Activated T-helper 2 cell treated with anti-CD3 and anti-CD28 coated beads, Interferon-gamma antibody, Interleukin-2, Interleukin-4, amounts not matched to agents 10 μg/mL and 5 μg/mL and 100 μg/mL, durations not matched to agents 14 hours and 24 hours and 36 hours (primary cell): Measurements from ENCODE around the gene CFAP46. TPM values are rescaled to one million over a fixed set of nuclear protein-coding genes. Genes with fewer than 3 reads are reported as not detected.

Experiments used
- DNase-seq: peaks from one replicate; pipeline ENCODE4 v3.0.0; 2021; ENCODE audit warnings: low spot score
- H3K27ac Mint-ChIP-seq: one replicate; pipeline ENCODE4 v1.8.0; 2021; ENCODE audit warnings: mixed read lengths
- H3K27me3 Mint-ChIP-seq: one replicate; pipeline ENCODE4 v1.8.0; 2021; ENCODE audit warnings: low read depth, mixed read lengths
- H3K36me3 Mint-ChIP-seq: one replicate; pipeline ENCODE4 v1.8.0; 2021; ENCODE audit warnings: low read depth, mixed read lengths
- H3K4me1 Mint-ChIP-seq: one replicate; pipeline ENCODE4 v1.8.0; 2021; ENCODE audit warnings: low read depth, mixed read lengths
- H3K4me3 Mint-ChIP-seq: one replicate; pipeline ENCODE4 v1.8.0; 2021; ENCODE audit warnings: low read depth, mild to moderate bottlenecking, moderate library complexity, mixed read lengths
- H3K9me3 Mint-ChIP-seq: one replicate; pipeline ENCODE4 v1.8.0; 2021; ENCODE audit warnings: mixed read lengths
- intact Hi-C: fragments of 100-400 bp; cut with micrococcal nuclease; formaldehyde crosslinking; loops from one replicate; pipeline ENCODE4 v1.15.1; 2023
- total RNA-seq: library from RNA; stranded (reverse); gene quantifications from 2 replicates; pipeline ENCODE4 v1.2.3, GENCODE V29; 2022

Gene CFAP46
- total RNA-seq, 1 donor from 2014 or later = not detected

DNA sequence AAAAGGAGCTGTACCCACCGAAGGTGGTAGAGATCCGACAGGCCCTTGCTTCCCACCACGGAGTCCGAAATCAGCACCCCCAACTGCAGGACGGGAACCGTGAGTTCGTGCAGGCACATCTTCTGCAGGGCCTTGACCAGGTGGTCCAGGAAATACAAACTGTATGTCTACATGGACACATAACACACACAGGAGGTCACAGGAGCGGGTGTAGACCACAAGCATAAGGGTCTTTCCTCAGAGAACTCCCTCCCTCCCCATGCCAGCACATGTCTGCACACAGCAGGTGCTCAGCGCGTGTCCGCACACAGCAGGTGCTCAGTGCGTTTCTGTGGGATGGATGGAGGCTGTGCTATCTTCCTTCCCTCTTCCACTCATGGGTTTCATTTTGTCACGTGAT is 69.7 kb downstream of the CFAP46 start:
- intact Hi-C loops = no loop called here
- Mint-ChIP-seq H3K9me3 (no peaks in the 10 kb centered on the region), H3K36me3 (no peaks in the 10 kb centered on the region), H3K27ac (no peak overlapping the region), H3K27me3 (no peaks in the 10 kb centered on the region), H3K4me3 (no peak overlapping the region), H3K4me1 (no peaks in the 10 kb centered on the region)
- no peak for DNase-seq

DNA sequence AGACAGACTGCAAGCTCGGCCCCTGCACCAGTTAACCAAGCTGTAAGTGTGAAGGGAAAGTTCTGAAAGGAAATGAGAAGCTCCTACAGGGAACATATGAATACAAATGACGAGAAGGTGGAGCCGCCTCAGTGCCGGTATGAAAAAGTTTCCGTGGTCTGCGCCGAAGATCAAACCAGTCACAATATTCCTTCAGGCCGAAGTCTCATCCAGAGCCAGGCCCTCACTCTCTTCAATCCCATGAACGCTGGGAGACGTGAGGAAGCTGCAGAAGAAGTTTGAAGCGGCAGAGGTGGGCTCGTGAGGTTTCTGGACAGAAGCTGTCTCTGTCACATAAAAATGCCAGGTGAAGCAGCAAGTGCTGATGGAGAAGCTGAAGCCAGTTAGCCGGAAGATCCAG is 71.9 kb downstream of the CFAP46 start:
- H3K36me3 Mint-ChIP-seq = no peaks in the 10 kb centered on the region
- H3K9me3 Mint-ChIP-seq = no peaks in the 10 kb centered on the region
- no peak for DNase-seq
- H3K27ac Mint-ChIP-seq = no peak overlapping the region
- H3K27me3 Mint-ChIP-seq = no peaks in the 10 kb centered on the region
- no peaks in the 10 kb centered on the region for H3K4me1 Mint-ChIP-seq
- intact Hi-C loops = no loop called here
- no peak overlapping the region for H3K4me3 Mint-ChIP-seq

DNA sequence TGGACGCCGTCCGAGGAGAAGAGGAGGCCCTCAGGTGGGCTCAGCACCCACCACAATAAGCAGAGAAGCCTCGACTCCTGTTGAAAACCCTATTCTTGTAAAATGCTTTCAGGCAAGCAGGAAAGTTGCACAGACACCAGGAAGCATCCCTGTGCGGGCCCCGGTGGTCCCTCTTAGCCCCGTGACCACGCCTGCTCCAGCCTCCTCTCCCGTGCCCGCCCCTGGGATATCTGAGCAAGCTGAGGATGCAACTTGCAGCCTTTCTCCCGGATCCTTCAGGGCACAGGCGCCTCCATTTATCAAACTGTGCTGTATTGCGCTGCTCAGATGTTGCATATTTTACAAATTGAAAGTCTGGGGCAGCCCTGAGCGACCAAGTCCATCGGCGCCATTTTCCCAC is 72.7 kb downstream of the CFAP46 start:
- intact Hi-C loops = no loop called here
- no peak for DNase-seq
- H3K36me3 Mint-ChIP-seq = no peaks in the 10 kb centered on the region
- H3K9me3 Mint-ChIP-seq = no peaks in the 10 kb centered on the region
- no peak overlapping the region for H3K4me3 Mint-ChIP-seq
- no peaks in the 10 kb centered on the region for H3K4me1 Mint-ChIP-seq
- no peak overlapping the region for H3K27ac Mint-ChIP-seq
- no peaks in the 10 kb centered on the region for H3K27me3 Mint-ChIP-seq

- H3K36me3 Mint-ChIP-seq = no peaks in the 10 kb centered on the region
- H3K27ac Mint-ChIP-seq = no peak overlapping the region
- H3K4me3 Mint-ChIP-seq = no peak overlapping the region
- H3K4me1 Mint-ChIP-seq = no peaks in the 10 kb centered on the region
- H3K9me3 Mint-ChIP-seq = no peaks in the 10 kb centered on the region
- H3K27me3 Mint-ChIP-seq = no peaks in the 10 kb centered on the region
- intact Hi-C loops = no loop called here
- no peak for DNase-seq
Measured at GRCh38 chr10:132868995-132869394, 73.4 kb downstream of the CFAP46 start.

GRCh38 chr10:132867801-132868644 is 74.3 kb downstream of the CFAP46 start:
- intact Hi-C loops = no loop called here
- Mint-ChIP-seq H3K4me1 (peaks cover 2% of the 10 kb centered on the region), H3K4me3 (no peak overlapping the region), H3K36me3 (no peaks in the 10 kb centered on the region), H3K27ac (no peak overlapping the region), H3K27me3 (no peaks in the 10 kb centered on the region), H3K9me3 (no peaks in the 10 kb centered on the region)
- DNase-seq = no peak

DNA sequence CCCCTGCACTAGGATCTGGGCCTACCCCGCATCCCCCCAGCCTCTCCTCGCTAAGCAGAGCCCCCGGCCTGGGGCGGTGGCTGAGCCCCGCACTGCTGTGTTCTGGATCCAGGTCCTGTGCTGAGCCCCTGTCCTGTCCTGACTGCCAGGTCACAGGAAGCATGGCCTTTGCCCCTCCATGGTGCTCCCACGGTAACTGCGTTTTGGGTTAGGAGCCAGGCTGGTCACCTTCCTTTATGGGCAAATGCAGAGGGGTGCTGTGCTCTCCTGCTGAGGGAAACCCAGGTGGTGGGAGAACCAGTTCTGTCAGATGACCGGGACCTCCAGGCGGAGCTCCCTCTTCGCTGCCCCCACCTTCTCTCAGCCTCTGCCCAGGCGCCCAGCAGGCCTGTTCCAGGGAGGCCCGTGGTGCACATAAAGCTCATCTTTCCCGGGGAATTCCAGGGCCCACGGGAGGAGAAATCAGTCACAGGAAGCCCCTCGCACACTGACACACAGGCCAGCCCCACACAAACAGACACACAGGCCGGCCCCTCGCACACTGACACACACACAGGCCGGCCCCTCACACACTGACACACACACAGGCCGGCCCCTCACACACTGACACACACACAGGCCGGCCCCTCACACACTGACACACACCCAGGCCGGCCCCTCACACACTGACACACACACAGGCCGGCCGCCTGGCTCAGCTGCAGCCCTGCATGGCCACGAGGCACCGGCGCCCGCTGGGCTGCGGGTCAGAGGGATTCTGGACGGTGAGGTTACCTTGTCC is 75.6 kb downstream of the CFAP46 start:
- Mint-ChIP-seq H3K27me3 (no peaks in the 10 kb centered on the region), H3K4me1 (peaks cover 2% of the 10 kb centered on the region), H3K27ac (no peak overlapping the region), H3K4me3 (no peak overlapping the region), H3K36me3 (no peaks in the 10 kb centered on the region), H3K9me3 (no peaks in the 10 kb centered on the region)
- intact Hi-C loops = no loop called here
- DNase-seq = no peak

DNA sequence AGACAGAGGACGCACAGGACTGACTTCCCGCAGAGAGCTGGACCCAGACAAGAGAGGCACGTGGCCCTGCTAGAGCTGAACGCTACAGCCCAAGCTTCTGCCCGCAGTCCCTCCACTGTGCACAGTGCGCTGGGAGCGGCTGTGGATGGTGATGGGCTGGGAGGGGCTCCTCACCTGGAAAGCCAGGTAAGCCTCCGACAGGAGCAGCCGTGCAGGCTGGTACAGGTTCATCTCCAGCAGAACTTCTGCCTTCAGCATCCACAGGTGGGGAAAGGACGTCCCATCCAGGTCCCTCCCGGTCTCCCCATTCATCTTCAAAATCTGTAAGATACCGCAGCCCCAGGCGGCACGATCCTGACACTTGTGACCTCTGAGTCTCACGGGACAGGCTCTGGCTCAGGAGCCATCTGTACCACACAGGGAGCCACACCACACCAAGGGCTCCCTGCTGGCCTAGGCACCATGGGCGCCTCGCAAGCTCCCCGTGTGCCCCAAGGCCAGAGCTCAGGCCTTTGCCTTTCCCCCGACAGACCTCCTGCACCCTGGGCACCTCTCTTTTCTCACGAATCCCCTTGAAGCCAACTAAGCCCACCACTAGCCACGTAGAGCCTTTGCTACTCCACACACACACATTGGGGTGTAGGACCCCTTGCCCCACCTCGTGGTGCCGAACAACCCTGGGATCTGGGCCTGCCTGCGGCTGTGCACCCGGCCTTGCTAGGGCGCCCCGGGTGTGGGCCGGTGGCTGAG is 76.3 kb downstream of the CFAP46 start:
- intact Hi-C loops = no loop called here
- no peak overlapping the region for H3K4me3 Mint-ChIP-seq
- H3K36me3 Mint-ChIP-seq = no peaks in the 10 kb centered on the region
- no peak for DNase-seq
- no peaks in the 10 kb centered on the region for H3K9me3 Mint-ChIP-seq
- no peaks in the 10 kb centered on the region for H3K27me3 Mint-ChIP-seq
- peaks cover 2% of the 10 kb centered on the region for H3K4me1 Mint-ChIP-seq
- no peak overlapping the region for H3K27ac Mint-ChIP-seq

- H3K9me3 Mint-ChIP-seq = no peaks in the 10 kb centered on the region
- no peak overlapping the region for H3K27ac Mint-ChIP-seq
- no peaks in the 10 kb centered on the region for H3K36me3 Mint-ChIP-seq
- H3K27me3 Mint-ChIP-seq = no peaks in the 10 kb centered on the region
- no peak for DNase-seq
- H3K4me1 Mint-ChIP-seq = peaks cover 2% of the 10 kb centered on the region
- intact Hi-C loops = no loop called here
- no peak overlapping the region for H3K4me3 Mint-ChIP-seq
Measured at GRCh38 chr10:132865171-132865631, 77.2 kb downstream of the CFAP46 start.

- Mint-ChIP-seq H3K4me1 (peaks cover 2% of the 10 kb centered on the region), H3K36me3 (no peaks in the 10 kb centered on the region), H3K4me3 (no peak overlapping the region), H3K27ac (no peak overlapping the region), H3K27me3 (no peaks in the 10 kb centered on the region), H3K9me3 (no peaks in the 10 kb centered on the region)
- intact Hi-C loops = no loop called here
- DNase-seq = no peak
Measured at GRCh38 chr10:132862485-132863420, 79.6 kb downstream of the CFAP46 start.

DNA sequence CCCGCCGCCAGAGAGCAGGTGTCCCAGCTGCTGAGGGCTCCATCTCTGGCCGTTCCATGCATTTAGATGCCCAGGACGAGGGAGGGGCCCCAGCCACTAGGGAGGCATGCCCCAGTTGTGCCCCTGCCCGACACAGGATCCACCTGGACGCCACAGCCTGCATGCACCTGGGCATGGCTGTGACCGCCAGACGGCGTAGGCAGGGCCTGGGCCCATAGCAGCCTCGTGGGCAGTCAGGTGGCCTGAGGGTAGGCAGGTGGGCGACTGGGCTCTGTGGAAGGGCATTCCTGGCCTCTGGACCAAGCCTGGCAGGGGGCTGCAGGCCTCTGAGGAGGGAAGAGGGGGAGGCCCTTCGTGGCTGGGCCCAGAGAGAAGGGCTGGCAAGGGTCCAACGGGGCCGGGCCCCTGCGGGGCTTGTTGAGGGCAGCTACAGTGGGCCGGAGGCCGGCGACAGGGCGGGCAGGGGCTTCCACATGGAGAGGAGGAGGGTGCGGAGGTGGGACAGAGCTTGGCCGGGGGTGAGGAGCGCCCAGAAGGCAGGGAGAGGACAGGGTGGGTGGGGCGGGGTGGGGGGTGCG is 80.4 kb downstream of the CFAP46 start:
- intact Hi-C loops = no loop called here
- Mint-ChIP-seq H3K4me1 (peaks cover 2% of the 10 kb centered on the region), H3K4me3 (no peak overlapping the region), H3K9me3 (no peaks in the 10 kb centered on the region), H3K27ac (no peak overlapping the region), H3K27me3 (no peaks in the 10 kb centered on the region), H3K36me3 (no peaks in the 10 kb centered on the region)
- DNase-seq = no peak

DNA sequence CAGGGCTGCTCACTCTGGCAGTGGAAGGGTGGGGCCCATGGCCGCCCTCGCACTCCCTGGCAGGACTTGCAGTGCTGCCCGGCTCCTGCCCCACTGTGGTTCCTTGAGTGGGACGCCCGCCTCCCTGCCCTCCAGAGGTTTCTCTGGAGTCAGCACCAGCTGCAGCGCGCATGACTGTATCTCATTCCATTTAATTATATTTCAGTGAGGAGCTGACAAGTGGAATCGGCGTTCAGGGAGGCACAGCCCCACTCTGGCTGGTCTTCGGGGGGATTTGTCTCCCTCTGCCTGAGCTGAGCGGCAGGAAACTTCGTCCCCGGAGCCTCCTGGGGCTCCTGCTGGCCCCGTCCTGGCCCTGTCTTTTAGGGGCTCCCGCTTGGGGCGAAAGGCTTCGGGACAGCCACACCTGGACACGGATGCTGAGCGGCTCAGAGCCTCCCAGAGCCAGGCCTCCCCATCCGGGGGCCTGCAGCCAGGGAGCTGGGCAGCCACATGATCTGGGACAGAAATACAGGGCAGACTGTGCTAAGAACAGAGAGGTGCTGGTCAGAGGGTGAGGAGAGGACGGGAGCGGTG is 81.2 kb downstream of the CFAP46 start:
- no peak overlapping the region for H3K27ac Mint-ChIP-seq
- H3K9me3 Mint-ChIP-seq = no peaks in the 10 kb centered on the region
- intact Hi-C loops = no loop called here
- no peaks in the 10 kb centered on the region for H3K36me3 Mint-ChIP-seq
- no peak for DNase-seq
- H3K27me3 Mint-ChIP-seq = peaks cover 4% of the 10 kb centered on the region
- peaks cover 2% of the 10 kb centered on the region for H3K4me1 Mint-ChIP-seq
- H3K4me3 Mint-ChIP-seq = no peak overlapping the region
